DOHH2 (cell line): ENCODE results near the gene NPAS2.

Source experiments
- EZH2phosphoT487 ChIP-seq: fragments of 200-600 bp; sonication (generic); IDR thresholded peaks from 2 replicates; pipeline ENCODE4 v1.6.1; 2017; ENCODE audit warnings: borderline replicate concordance, mild to moderate bottlenecking, antibody characterized with exemption, low read length, moderate library complexity, mixed read lengths
- TF ChIP-seq, protein P1 (sequence below): fragments of 200-600 bp; sonication (generic); IDR thresholded peaks from one replicate; pipeline ENCODE4 v1.5.1; 2014; ENCODE audit warnings: antibody characterized with exemption, mild to moderate bottlenecking, low read depth, low read length; ENCODE audit not compliant: poor library complexity, severe bottlenecking

DNA sequence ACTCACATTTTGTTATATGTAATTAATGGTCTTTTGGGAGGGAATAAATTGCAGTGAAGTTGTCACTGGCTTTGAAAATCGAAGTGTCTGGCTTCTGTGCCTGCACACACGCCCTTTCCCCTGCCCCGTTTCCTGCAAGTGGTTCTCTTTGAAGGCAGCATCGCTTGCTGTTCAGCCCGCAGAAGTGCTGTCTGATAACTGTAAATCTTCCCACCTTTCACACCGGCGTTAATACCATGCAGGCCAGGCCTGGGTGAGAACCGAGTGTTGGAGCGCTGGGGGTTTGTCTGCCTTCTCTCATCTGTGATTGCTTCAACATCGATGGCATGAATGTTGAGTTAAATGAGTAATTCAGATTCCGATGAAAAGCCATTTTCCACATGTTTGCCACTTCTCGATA lies 144.3 kb downstream of the NPAS2 start:
- TF ChIP-seq, protein P1, sequence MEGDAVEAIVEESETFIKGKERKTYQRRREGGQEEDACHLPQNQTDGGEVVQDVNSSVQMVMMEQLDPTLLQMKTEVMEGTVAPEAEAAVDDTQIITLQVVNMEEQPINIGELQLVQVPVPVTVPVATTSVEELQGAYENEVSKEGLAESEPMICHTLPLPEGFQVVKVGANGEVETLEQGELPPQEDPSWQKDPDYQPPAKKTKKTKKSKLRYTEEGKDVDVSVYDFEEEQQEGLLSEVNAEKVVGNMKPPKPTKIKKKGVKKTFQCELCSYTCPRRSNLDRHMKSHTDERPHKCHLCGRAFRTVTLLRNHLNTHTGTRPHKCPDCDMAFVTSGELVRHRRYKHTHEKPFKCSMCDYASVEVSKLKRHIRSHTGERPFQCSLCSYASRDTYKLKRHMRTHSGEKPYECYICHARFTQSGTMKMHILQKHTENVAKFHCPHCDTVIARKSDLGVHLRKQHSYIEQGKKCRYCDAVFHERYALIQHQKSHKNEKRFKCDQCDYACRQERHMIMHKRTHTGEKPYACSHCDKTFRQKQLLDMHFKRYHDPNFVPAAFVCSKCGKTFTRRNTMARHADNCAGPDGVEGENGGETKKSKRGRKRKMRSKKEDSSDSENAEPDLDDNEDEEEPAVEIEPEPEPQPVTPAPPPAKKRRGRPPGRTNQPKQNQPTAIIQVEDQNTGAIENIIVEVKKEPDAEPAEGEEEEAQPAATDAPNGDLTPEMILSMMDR: no peak
- TF ChIP-seq EZH2phosphoT487: no peak
